Esophagus muscularis mucosa (tissue), 4 donors: Measurements from ENCODE around the gene COIL. TPM values are rescaled to one million over a fixed set of nuclear protein-coding genes. Genes with fewer than 3 reads are reported as not detected.

Experiments used
- DNase-seq: peaks from one replicate; pipeline ENCODE4 v3.0.0-alpha.2; 2017; ENCODE audit errors: extremely low spot score
- H3K27ac ChIP-seq, 4 donors: fragments of 200-600 bp; sonication (generic); replicated peaks in 1 of 4; 1 replicate in 3 of 4; 2 replicates in 1 of 4; pipeline ENCODE4 v1.5.1; 2016 to 2019; ENCODE audit warnings: mild to moderate bottlenecking in 1 of 4
- H3K27me3 ChIP-seq, 4 donors: fragments of 200-600 bp; sonication (generic); one replicate each; pipeline versions ENCODE4 v1.5.1 to v1.6.0; 2016 to 2019
- H3K36me3 ChIP-seq, 4 donors: fragments of 200-600 bp; sonication (generic); one replicate each; pipeline ENCODE4 v1.5.1; 2016 to 2019
- H3K4me1 ChIP-seq, 4 donors: fragments of 200-600 bp; sonication (generic); one replicate each; pipeline ENCODE4 v1.5.1; 2016 to 2019
- H3K4me3 ChIP-seq, 4 donors: fragments of 200-600 bp; sonication (generic); 1 replicate in 2 of 4; 2 replicates in 2 of 4; pipeline ENCODE4 v1.5.1; 2016 to 2019; ENCODE audit warnings: mild to moderate bottlenecking in 4 of 4, moderate library complexity in 1 of 4
- H3K9me3 ChIP-seq, 4 donors: fragments of 200-600 bp; sonication (generic); 1 replicate in 3 of 4; 2 replicates in 1 of 4; pipeline ENCODE4 v1.5.1; 2016 to 2019
- EP300 ChIP-seq: sonication (generic); formaldehyde crosslinking; IDR thresholded peaks from one replicate; pipeline ENCODE4 v1.6.1; 2017; ENCODE audit warnings: antibody characterized with exemption
- POLR2A ChIP-seq: fragments of 450-650 bp; IDR thresholded peaks from one replicate; pipeline ENCODE4 v1.6.1; 2017; ENCODE audit warnings: antibody characterized with exemption, moderate library complexity, mild to moderate bottlenecking, low read depth
- POLR2AphosphoS5 ChIP-seq, 2 donors: sonication (generic); formaldehyde crosslinking; IDR thresholded peaks; one replicate each; pipeline ENCODE4 v1.6.1; 2017; ENCODE audit warnings: antibody characterized with exemption in 2 of 2
- WGBS: methylation state at CpG from one replicate; pipeline ENCODE4 v1.1.5; 2018; 5-methylcytosine and 5-hydroxymethylcytosine counted together
- intact Hi-C: fragments of 100-400 bp; cut with DNase I; formaldehyde crosslinking; loops from one replicate; pipeline ENCODE4 v1.15.1; 2023
- total RNA-seq, 4 donors: library from RNA; depleted of rRNA; stranded (reverse); fragments of >200 nt; gene quantifications; one replicate each; pipeline versions ENCODE4 v1.1.0 to v1.2.1, GENCODE V29; 2016
- TF ChIP-seq, protein P1 (sequence below), 3 experiments: fragments of 200-600 bp in 2 of 3; fragments of 450-650 bp in 1 of 3; sonication (generic) in 2 of 3; IDR thresholded peaks; one replicate each; pipeline ENCODE4 v1.5.1; 2017 to 2019; ENCODE audit warnings: antibody characterized with exemption in 3 of 3, mild to moderate bottlenecking in 2 of 3, moderate library complexity in 1 of 3

COIL gene
- total RNA-seq, 4 donors from 2014 or later: 9.9 to 13.3 (median 11.4) TPM

DNA sequence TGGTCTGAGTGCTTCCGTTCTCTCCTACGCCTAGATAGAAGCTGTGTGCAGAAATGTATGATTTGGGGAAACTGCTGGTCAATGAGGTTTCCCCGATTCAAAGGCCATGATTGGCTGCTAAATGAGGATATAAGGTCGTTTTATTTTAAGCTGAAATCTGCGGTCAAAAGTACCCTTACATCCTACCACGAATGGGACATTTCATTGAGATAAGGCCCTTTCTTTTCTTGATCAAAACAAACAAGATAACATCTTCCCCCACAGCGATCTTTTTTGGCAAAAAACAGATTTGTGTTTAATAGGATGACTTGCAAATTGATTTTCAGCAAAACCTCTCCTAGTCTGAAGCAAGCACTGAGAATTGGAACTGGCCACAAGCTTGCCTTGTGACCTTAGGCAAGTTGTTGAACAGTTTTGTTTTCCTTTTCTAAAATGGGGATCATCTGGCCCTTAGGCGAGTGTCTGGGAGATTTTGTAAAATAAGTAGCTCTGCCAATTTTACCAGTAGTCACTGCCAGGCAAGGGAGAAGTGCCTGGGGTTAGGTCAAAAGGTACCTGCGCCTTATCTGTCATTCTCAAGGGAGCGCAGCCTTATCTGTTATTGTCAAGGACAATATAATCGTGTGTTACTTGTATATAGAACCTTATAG is 17.7 kb upstream of the COIL start:
- DNase-seq: no peak
- peaks cover 8 to 31% (median 22%) of the 10 kb centered on the region in 4 donors for H3K4me1 ChIP-seq
- peaks cover under 1 to 29% (median 20%) of the 10 kb centered on the region in 4 donors for H3K36me3 ChIP-seq
- WGBS: 22% methylated on average over 11 of the region's 11 CpGs
- no peaks in the 10 kb centered on the region for H3K9me3 ChIP-seq
- peak overlapping the region; percentile 72 to 84 (median 74) for H3K27ac ChIP-seq
- intact Hi-C loops: no loop called here
- H3K27me3 ChIP-seq: no peaks in the 10 kb centered on the region
- TF ChIP-seq, protein P1, sequence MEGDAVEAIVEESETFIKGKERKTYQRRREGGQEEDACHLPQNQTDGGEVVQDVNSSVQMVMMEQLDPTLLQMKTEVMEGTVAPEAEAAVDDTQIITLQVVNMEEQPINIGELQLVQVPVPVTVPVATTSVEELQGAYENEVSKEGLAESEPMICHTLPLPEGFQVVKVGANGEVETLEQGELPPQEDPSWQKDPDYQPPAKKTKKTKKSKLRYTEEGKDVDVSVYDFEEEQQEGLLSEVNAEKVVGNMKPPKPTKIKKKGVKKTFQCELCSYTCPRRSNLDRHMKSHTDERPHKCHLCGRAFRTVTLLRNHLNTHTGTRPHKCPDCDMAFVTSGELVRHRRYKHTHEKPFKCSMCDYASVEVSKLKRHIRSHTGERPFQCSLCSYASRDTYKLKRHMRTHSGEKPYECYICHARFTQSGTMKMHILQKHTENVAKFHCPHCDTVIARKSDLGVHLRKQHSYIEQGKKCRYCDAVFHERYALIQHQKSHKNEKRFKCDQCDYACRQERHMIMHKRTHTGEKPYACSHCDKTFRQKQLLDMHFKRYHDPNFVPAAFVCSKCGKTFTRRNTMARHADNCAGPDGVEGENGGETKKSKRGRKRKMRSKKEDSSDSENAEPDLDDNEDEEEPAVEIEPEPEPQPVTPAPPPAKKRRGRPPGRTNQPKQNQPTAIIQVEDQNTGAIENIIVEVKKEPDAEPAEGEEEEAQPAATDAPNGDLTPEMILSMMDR (IDR thresholded peaks at IDR 0.05): no peak
- TF ChIP-seq POLR2AphosphoS5 (IDR thresholded peaks at IDR 0.05): no peak
- no peak for TF ChIP-seq POLR2A
- peak overlapping the region; percentile 62 to 75 (median 64) for H3K4me3 ChIP-seq

DNA sequence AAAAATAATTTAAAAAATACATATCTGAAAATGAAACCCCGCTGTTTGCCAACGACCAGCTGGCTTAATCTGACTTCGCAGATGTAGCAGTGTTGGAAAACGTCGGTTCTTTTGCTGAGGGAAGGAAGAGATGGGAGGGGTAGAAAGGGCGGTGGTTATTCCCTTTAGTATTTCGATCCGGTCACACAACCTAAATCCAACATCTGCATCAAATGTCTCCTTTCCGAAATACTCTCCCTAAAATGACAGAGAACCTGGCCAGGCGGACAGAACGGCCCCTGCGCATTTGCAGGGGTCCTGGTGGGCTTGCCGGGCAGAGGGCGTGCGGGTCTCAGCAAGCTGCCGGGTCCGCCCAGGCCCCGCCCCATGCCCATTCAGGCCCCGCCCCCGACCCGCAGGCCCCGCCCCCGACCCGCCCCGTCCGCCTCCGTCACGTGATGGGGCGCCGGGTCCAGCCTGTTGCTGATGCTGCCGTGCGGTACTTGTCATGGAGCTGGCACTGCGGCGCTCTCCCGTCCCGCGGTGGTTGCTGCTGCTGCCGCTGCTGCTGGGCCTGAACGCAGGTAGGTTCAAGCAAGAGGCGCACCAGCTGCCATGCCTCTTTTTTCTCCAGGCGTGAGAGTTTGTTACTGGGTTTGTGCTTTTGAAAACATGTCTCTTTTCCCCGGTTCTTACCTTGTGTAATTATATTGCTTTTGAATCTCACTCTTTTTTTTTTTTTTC is 17.0 kb upstream of the COIL start, which contains the start of gene SCPEP1:
Gene SCPEP1 (plus strand): TSS at position 459 of the 723 bp plus-strand sequence. CDS start 29 bp downstream, at position 488.
- no peak for TF ChIP-seq EP300
- TF ChIP-seq POLR2AphosphoS5 (IDR thresholded peaks at IDR 0.05): peak; percentile 93 to 96
- Histone ChIP-seq H3K4me3 (peak within 1 kb of the TSS; percentile 62 to 75 (median 64)), H3K4me1 (peaks cover 8 to 31% (median 22%) of the 10 kb centered on the region in 4 donors), H3K36me3 (peaks cover 0 to 22% (median 19%) of the 10 kb centered on the region in 4 donors), H3K9me3 (no peaks in the 10 kb centered on the region), H3K27ac (peak within 1 kb of the TSS; percentile 72 to 84 (median 74)), H3K27me3 (no peaks in the 10 kb centered on the region)
- intact Hi-C loops: no loop called here
- WGBS: under 1% methylated on average over 25 of the region's 42 CpGs
- DNase-seq: peak; percentile 98

DNA sequence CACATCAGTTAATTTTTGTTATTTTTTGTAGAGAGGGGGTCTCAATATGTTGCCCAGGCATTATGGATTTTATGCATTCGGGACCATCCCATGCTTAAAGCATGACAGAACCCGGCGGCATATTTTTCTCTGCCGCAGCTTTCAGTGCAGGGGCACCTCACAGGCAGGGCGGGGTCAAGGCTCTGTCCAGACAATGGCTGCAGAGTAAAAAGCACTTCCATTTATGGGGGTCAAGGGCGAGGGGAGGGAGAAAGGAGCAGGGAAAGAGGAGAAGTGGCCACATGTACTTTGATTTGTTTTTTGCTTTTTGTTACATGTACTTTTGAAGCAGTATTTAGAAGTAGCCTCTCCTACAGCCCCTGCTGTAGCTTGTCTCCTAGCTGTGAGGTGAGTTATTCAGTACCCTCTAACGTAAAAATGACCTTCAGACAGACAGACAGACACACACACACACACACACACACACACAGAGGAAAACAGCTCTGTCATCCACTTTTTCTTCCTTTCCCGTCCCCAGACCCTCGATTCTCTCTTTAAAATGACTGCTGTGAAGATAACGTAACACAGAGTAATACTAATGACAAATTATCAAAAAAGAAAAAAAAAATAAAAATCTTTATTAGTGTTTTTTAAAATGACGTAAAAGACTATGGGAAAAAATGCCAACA is 16.2 kb upstream of the COIL start:
- H3K9me3 ChIP-seq: no peaks in the 10 kb centered on the region
- TF ChIP-seq, protein P1 (IDR thresholded peaks at IDR 0.05): no peak
- TF ChIP-seq POLR2AphosphoS5 (IDR thresholded peaks at IDR 0.05) (peak in 1 of 2 donors; percentile 17), EP300 (no peak), POLR2A (no peak)
- peak overlapping the region; percentile 62 to 75 (median 64) for H3K4me3 ChIP-seq
- H3K36me3 ChIP-seq: peaks cover 0 to 14% (median 13%) of the 10 kb centered on the region in 4 donors
- no peak for DNase-seq
- H3K27ac ChIP-seq: peak overlapping the region; percentile 72 to 84 (median 74)
- H3K27me3 ChIP-seq: no peaks in the 10 kb centered on the region
- WGBS: 43% methylated on average over 11 of the region's 11 CpGs
- peaks cover 8 to 31% (median 22%) of the 10 kb centered on the region in 4 donors for H3K4me1 ChIP-seq
- intact Hi-C loops: no loop called here

DNA sequence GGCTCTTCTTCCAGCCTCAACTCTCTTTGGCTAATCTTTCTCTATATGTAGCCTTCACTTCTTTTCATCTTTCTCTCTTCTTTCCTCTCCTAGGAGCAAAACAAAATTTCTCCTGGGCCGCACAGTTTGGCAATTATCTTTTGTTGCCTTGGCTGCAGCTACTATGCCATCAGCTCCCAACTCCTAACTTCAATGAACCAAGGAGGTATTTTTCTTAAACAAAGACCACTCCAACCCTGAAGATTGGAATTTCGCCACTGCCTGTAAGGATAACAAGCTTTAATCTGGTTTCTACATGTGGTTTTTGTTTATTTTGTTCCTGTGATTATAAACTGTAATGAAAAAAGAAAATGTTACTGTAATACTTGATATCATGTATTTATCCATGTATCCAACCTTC is 14.8 kb upstream of the COIL start:
- no peak for DNase-seq
- H3K9me3 ChIP-seq: no peaks in the 10 kb centered on the region
- intact Hi-C loops: no loop called here
- peaks cover 8 to 31% (median 22%) of the 10 kb centered on the region in 4 donors for H3K4me1 ChIP-seq
- H3K27ac ChIP-seq: no peak overlapping the region
- H3K4me3 ChIP-seq: no peak overlapping the region
- TF ChIP-seq, protein P1 (IDR thresholded peaks at IDR 0.05): no peak
- no peak for TF ChIP-seq POLR2A
- TF ChIP-seq POLR2AphosphoS5 (IDR thresholded peaks at IDR 0.05): no peak
- no peak for TF ChIP-seq EP300
- 93% methylated on average over 2 of the region's 2 CpGs for WGBS
- no peaks in the 10 kb centered on the region for H3K36me3 ChIP-seq
- H3K27me3 ChIP-seq: no peaks in the 10 kb centered on the region

DNA sequence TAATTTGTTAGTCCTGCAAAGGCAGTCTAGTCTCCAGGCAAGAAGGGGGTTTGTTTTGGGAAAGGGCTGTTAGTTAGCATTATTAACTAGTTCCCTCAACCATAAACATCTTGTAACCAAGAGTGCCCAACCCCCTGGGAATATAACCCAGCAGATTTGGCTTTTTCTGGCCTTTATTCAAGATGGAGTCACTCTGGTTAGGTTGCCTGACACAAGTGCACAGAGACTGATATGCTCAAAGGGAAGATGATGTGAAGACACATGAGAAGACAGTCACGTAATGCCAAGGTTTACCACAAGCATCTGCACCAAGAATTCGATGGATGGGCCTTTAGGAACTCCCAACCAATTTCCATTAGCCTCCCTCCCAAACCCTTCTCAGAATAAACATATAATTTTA is 13.2 kb upstream of the COIL start:
- H3K27me3 ChIP-seq: no peaks in the 10 kb centered on the region
- no peak overlapping the region for H3K4me3 ChIP-seq
- 98% methylated on average over 2 of the region's 2 CpGs for WGBS
- no peak overlapping the region for H3K27ac ChIP-seq
- TF ChIP-seq, protein P1 (IDR thresholded peaks at IDR 0.05): no peak
- TF ChIP-seq POLR2A (no peak), EP300 (no peak), POLR2AphosphoS5 (IDR thresholded peaks at IDR 0.05) (no peak)
- H3K36me3 ChIP-seq: no peaks in the 10 kb centered on the region
- H3K4me1 ChIP-seq: peaks cover 5 to 19% (median 17%) of the 10 kb centered on the region in 4 donors
- no peak for DNase-seq
- intact Hi-C loops: no loop called here
- H3K9me3 ChIP-seq: no peaks in the 10 kb centered on the region
